Hepatocyte (in vitro differentiated cells): ENCODE data around the gene TRAF7. TPM values are rescaled to one million over a fixed set of nuclear protein-coding genes. Genes with fewer than 3 reads are reported as not detected.

ENCODE experiments used
- DNase-seq: peaks from one replicate; pipeline ENCODE4 v3.0.0-alpha.2; 2016; ENCODE audit warnings: low spot score
- H2AFZ ChIP-seq: fragments of 200-600 bp; sonication (generic); 2 replicates; pipeline ENCODE4 v1.6.0; 2016; ENCODE audit warnings: antibody characterized with exemption, mild to moderate bottlenecking
- H3K27ac ChIP-seq: fragments of 200-600 bp; sonication (generic); 2 replicates; pipeline ENCODE4 v1.5.1; 2016; ENCODE audit warnings: mild to moderate bottlenecking
- H3K27me3 ChIP-seq: fragments of 200-600 bp; sonication (generic); 2 replicates; pipeline ENCODE4 v1.6.1; 2016
- H3K36me3 ChIP-seq: fragments of 200-600 bp; sonication (generic); replicated peaks from 2 replicates; pipeline ENCODE4 v1.5.1; 2016; ENCODE audit warnings: low read depth; ENCODE audit not compliant: insufficient read depth
- H3K4me1 ChIP-seq: fragments of 200-600 bp; sonication (generic); 2 replicates; pipeline ENCODE4 v1.5.1; 2016; ENCODE audit warnings: mild to moderate bottlenecking, moderate library complexity; ENCODE audit not compliant: insufficient read depth
- H3K4me2 ChIP-seq: fragments of 200-600 bp; sonication (generic); 2 replicates; pipeline ENCODE4 v1.6.0; 2016
- H3K4me3 ChIP-seq: fragments of 200-600 bp; sonication (generic); 2 replicates; pipeline ENCODE4 v1.5.1; 2016; ENCODE audit warnings: mild to moderate bottlenecking
- H3K79me2 ChIP-seq: fragments of 200-600 bp; sonication (generic); 2 replicates; pipeline ENCODE4 v1.6.0; 2017; ENCODE audit warnings: mild to moderate bottlenecking
- H3K9me2 ChIP-seq: fragments of 200-600 bp; sonication (generic); replicated peaks from 2 replicates; pipeline ENCODE4 v1.6.0; 2017; ENCODE audit warnings: mild to moderate bottlenecking; ENCODE audit not compliant: insufficient read depth
- H3K9me3 ChIP-seq: fragments of 200-600 bp; sonication (generic); 2 replicates; pipeline ENCODE4 v1.5.1; 2016; ENCODE audit warnings: low read depth, mild to moderate bottlenecking
- H4K20me1 ChIP-seq: fragments of 200-600 bp; sonication (generic); 2 replicates; pipeline ENCODE4 v1.6.0; 2016; ENCODE audit warnings: mild to moderate bottlenecking; ENCODE audit not compliant: insufficient read depth, poor library complexity, severe bottlenecking
- CTCF ChIP-seq: fragments of 200-600 bp; sonication (generic); IDR thresholded peaks from 2 replicates; pipeline ENCODE4 v1.5.1; 2016; ENCODE audit warnings: antibody characterized with exemption, mild to moderate bottlenecking; ENCODE audit not compliant: poor library complexity
- EZH2 ChIP-seq: fragments of 200-600 bp; sonication (generic); IDR thresholded peaks from 2 replicates; pipeline ENCODE4 v1.6.1; 2016; ENCODE audit warnings: antibody characterized with exemption, mild to moderate bottlenecking, borderline replicate concordance
- EZH2phosphoT487 ChIP-seq: fragments of 200-600 bp; sonication (generic); IDR thresholded peaks from one replicate; pipeline ENCODE4 v1.6.1; 2018; ENCODE audit warnings: antibody characterized with exemption, mild to moderate bottlenecking, low read depth, moderate library complexity; ENCODE audit not compliant: unreplicated experiment, severe bottlenecking
- WGBS: methylation state at CpG from one replicate; pipeline ENCODE4 v1.1.6; 2016; ENCODE audit warnings: low lambda C conversion rate; ENCODE audit errors: missing lambda C conversion rate; 5-methylcytosine and 5-hydroxymethylcytosine counted together
- polyA plus RNA-seq: library from polyadenylated mRNA; unstranded; fragments of >200 nt; fragmentation: Nextera tagmentation; extraction: Ambion mirVana; gene quantifications from 2 replicates; pipeline ENCODE4 v1.2.1, GENCODE V29; 2016
- total RNA-seq: library from RNA; depleted of rRNA; stranded (reverse); fragments of >200 nt; gene quantifications from 2 replicates; pipeline ENCODE4 v1.2.3, GENCODE V29; 2014

TRAF7 gene
- total and polyA plus RNA-seq, 2 experiments from 2014 or later = 37.4 to 55.1 TPM

DNA sequence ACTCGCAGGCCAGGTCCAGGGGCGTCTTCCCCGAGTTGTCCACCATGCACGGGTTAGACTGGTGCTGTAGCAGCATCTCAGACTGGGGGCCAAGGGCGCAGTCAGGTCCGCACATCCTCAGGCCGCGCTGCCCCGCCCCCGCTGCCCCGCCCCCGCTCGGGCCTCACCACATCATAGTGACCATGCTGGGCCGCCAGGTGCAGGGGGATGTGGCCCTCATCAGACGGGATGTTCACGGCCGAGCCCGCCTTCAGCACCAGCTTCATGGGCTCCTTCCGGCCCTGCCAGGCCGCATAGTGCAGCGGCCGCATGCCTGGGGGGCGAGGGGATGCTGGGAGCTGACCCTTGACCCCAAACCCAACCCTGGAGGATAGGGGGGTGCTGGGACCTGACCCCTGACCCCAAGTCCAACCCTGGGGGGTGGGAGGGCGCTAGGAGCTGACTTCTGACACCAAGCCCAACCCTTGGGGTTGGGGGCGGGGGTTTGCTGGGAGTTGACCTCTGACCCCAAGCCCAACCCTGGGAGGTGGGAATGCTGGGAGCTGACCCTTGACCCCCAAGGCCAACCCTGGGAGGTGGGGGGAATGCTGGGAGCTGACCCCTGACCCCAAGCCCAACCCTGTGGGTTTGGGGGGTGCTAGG, 33.8 kb downstream of the TRAF7 start:
- Histone ChIP-seq H3K27me3 (no peaks in the 10 kb centered on the region), H3K9me3 (no peaks in the 10 kb centered on the region), H4K20me1 (no peaks in the 10 kb centered on the region), H3K4me2 (no peak overlapping the region), H3K4me1 (no peaks in the 10 kb centered on the region), H3K4me3 (no peak overlapping the region), H3K9me2 (no peaks in the 10 kb centered on the region), H3K79me2 (no peaks in the 10 kb centered on the region), H3K36me3 (no peaks in the 10 kb centered on the region), H2AFZ (no peak overlapping the region), H3K27ac (no peak overlapping the region)
- 99% methylated on average over 17 of the region's 25 CpGs for WGBS
- DNase-seq = no peak
- TF ChIP-seq CTCF = no peak
- no peak for TF ChIP-seq EZH2
- no peak for TF ChIP-seq EZH2phosphoT487

DNA sequence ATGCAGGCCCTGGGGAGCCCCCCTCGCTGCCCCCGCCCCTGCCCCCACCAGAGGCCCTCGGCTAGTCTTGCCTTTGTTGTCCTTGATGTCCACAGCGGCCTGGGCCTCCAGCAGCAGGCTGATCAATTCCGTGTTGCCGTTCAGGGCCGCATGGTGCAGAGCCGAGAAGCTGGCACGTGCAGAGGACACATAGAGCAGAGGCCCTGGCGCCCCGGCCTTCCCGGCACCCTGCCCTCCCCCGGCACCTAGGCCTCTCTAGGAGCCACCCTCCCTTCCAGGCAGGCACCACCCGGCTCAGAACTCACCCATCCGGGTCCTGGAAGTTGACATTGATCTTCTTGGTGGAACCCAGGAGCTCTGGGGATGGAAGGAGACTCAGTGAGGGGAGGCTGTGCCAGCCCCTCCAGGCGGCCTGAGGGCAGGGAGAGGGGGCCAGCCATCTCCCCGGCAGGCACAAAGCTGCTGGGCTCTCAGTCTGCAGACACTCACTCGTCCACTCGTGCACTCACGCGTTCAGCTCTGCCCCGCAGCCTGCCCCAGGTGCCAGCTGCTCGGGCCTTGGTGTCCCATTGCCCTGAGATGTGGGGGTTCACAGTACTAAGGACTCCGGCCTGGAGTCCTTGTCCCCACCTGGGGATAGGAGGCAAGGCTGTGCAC, 34.5 kb downstream of the TRAF7 start:
- 93% methylated on average over 21 of the region's 24 CpGs for WGBS
- Histone ChIP-seq H2AFZ (no peak overlapping the region), H3K27ac (no peak overlapping the region), H3K27me3 (no peaks in the 10 kb centered on the region), H3K9me3 (no peaks in the 10 kb centered on the region), H3K4me1 (peaks cover 3% of the 10 kb centered on the region), H3K4me2 (no peak overlapping the region), H4K20me1 (no peaks in the 10 kb centered on the region), H3K36me3 (no peaks in the 10 kb centered on the region), H3K9me2 (no peaks in the 10 kb centered on the region), H3K4me3 (no peak overlapping the region), H3K79me2 (no peaks in the 10 kb centered on the region)
- DNase-seq = no peak
- TF ChIP-seq CTCF (no peak), EZH2 (no peak), EZH2phosphoT487 (no peak)

DNA sequence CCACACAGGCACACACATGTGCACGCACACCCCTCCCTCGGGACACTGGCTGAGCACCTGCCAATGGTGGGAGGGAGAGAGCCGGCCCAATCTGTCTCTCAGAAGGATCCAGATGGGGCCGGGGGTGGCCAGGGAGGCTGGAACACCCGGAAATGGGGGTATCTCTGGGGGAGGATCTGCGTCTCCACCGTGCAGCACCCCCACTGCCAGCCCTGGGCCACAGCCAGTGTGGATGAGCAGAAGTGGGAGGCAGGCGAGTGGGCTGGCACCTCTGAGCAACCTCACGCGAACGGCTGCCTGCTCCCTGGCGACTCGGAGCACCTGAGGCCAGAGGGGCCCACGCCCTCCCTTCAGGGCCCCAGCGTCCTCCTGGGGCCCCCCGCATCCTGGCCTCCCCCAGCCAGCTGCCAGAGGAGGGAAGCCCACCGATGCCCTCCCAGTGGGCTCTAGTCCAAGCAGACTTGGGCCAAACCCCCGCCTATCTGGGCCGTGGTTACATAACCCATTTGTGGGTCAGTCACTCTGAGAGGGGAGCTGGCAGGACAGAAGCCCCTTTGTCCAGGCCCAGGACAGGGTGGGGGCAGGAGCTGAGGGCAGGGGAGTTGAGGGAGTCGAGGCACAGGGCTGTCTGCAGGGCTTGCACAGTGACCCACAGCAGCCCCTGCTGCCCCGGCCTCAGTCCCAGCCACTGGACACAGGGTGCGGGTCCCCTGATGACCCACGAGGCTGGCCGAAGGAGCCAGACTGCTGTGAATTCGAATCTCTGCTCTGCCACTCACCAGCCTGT, 35.3 kb downstream of the TRAF7 start:
- H3K79me2 ChIP-seq = no peaks in the 10 kb centered on the region
- WGBS = 94% methylated on average over 23 of the region's 25 CpGs
- H3K27ac ChIP-seq = no peak overlapping the region
- H3K4me2 ChIP-seq = no peak overlapping the region
- H3K9me2 ChIP-seq = no peaks in the 10 kb centered on the region
- TF ChIP-seq EZH2phosphoT487 (no peak), CTCF (no peak), EZH2 (no peak)
- H3K9me3 ChIP-seq = no peaks in the 10 kb centered on the region
- H3K36me3 ChIP-seq = no peaks in the 10 kb centered on the region
- no peaks in the 10 kb centered on the region for H4K20me1 ChIP-seq
- peaks cover 10% of the 10 kb centered on the region for H3K4me1 ChIP-seq
- DNase-seq = no peak
- no peak overlapping the region for H3K4me3 ChIP-seq
- H2AFZ ChIP-seq = no peak overlapping the region
- H3K27me3 ChIP-seq = peaks cover 5% of the 10 kb centered on the region
